Stomach smooth muscle (tissue), 2 donors: ENCODE measurements around the gene OR10C1.

Experiments used
- H3K27ac ChIP-seq: one replicate; pipeline ENCODE4 v1.7.0; 2013; ENCODE audit warnings: mild to moderate bottlenecking, low read length, inconsistent platforms
- H3K27me3 ChIP-seq, 2 donors: one replicate each; pipeline ENCODE4 v1.7.0; 2013; ENCODE audit warnings: low read length in 2 of 2; ENCODE audit not compliant: insufficient read depth in 2 of 2, control insufficient read depth in 1 of 2
- H3K36me3 ChIP-seq, 2 donors: one replicate each; pipeline ENCODE4 v1.7.0; 2013; ENCODE audit warnings: low read length in 2 of 2; ENCODE audit not compliant: control insufficient read depth in 2 of 2, insufficient read depth in 2 of 2
- H3K4me1 ChIP-seq: one replicate; pipeline ENCODE4 v1.7.0; 2013; ENCODE audit warnings: low read length; ENCODE audit not compliant: control insufficient read depth, insufficient read depth
- H3K4me3 ChIP-seq, 2 donors: one replicate each; pipeline ENCODE4 v1.7.0; 2013; ENCODE audit warnings: low read length in 2 of 2
- H3K9ac ChIP-seq, 2 donors: one replicate each; pipeline ENCODE4 v1.7.0; 2013; ENCODE audit warnings: low read length in 2 of 2, mild to moderate bottlenecking in 1 of 2
- H3K9me3 ChIP-seq, 2 donors: one replicate each; pipeline ENCODE4 v1.7.0; 2013; ENCODE audit warnings: low read length in 2 of 2; ENCODE audit not compliant: control insufficient read depth in 2 of 2
- donor health status: healthy.
- donor health status: Pancreatic carcinoma.

Gene OR10C1

GRCh38 chr6:29490552-29490951 is 51.4 kb downstream of the OR10C1 start:
- Histone ChIP-seq H3K27me3 (no peaks in the 10 kb centered on the region), H3K36me3 (no peaks in the 10 kb centered on the region)

More at GRCh38 chr6:29490552-29490951, 51.4 kb downstream of the OR10C1 start:
- no peaks in the 10 kb centered on the region for H3K4me1 ChIP-seq
- no peak overlapping the region for H3K4me3 ChIP-seq
- H3K9ac ChIP-seq, result no peak overlapping the region
- H3K9me3 ChIP-seq, result no peaks in the 10 kb centered on the region
- no peak overlapping the region for H3K27ac ChIP-seq
